ENCODE data around the gene BRSK2. TPM values are rescaled to one million over a fixed set of nuclear protein-coding genes. Genes with fewer than 3 reads are reported as not detected.
A peak's percentile ranks its signal among the peaks of the same experiment; 100 is the strongest.

Gene BRSK2
- total and polyA plus RNA-seq, 12 donors: 0.13 to 2.3 (median 0.44) TPM; not detected in 1

DNA sequence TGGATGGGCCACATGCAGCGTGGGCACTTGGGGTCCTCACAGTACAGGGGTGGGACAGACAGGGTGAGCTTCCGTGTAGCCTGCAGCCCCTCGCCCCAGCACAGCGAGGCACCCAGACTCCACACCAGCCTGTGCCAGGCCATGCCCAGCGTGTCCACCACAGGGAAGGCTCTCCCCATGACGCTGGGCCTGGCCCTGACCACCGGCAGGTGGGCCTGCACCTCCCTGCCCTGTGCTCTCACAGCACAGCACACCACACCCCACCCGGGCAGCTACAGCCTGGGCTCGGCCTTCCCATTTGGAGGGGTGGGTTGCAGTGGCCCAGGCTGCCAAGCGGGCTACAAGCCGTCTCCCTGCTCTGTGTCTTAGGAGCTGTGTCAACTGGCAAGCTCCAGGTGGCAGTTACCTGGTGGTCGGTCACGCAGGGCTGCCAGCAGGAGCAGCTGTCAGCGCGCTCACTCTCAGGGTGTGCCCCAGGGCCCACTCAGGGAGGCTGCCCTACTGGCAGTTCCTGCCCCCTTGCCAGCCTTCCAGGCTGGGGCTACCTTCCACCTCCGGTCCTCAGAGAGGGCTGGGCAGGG lies 92.2 kb downstream of the BRSK2 start:
- intact Hi-C loops (cut with DNase I): no loop called here
- TF ChIP-seq, protein P1, sequence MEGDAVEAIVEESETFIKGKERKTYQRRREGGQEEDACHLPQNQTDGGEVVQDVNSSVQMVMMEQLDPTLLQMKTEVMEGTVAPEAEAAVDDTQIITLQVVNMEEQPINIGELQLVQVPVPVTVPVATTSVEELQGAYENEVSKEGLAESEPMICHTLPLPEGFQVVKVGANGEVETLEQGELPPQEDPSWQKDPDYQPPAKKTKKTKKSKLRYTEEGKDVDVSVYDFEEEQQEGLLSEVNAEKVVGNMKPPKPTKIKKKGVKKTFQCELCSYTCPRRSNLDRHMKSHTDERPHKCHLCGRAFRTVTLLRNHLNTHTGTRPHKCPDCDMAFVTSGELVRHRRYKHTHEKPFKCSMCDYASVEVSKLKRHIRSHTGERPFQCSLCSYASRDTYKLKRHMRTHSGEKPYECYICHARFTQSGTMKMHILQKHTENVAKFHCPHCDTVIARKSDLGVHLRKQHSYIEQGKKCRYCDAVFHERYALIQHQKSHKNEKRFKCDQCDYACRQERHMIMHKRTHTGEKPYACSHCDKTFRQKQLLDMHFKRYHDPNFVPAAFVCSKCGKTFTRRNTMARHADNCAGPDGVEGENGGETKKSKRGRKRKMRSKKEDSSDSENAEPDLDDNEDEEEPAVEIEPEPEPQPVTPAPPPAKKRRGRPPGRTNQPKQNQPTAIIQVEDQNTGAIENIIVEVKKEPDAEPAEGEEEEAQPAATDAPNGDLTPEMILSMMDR (IDR thresholded peaks at IDR 0.05): no peak
- peak overlapping the region in 4 of 10 donors; percentile 21 to 50 (median 46) for H3K27ac ChIP-seq
- no peaks in the 10 kb centered on the region for H3K9me3 ChIP-seq
- 93 to 96% methylated on average over 16 of the region's 16 CpGs for WGBS, 2 donors
- peaks cover 38 to 79% (median 54%) of the 10 kb centered on the region in 9 donors for H3K4me1 ChIP-seq
- peaks cover 0 to 48% (median 32%) of the 10 kb centered on the region in 9 donors for H3K36me3 ChIP-seq
- peak in 1 of 2 donors; percentile 11 for DNase-seq
- ATAC-seq: no peak
- H3K27me3 ChIP-seq: no peaks in the 10 kb centered on the region
- H3K4me3 ChIP-seq: no peak overlapping the region

DNA sequence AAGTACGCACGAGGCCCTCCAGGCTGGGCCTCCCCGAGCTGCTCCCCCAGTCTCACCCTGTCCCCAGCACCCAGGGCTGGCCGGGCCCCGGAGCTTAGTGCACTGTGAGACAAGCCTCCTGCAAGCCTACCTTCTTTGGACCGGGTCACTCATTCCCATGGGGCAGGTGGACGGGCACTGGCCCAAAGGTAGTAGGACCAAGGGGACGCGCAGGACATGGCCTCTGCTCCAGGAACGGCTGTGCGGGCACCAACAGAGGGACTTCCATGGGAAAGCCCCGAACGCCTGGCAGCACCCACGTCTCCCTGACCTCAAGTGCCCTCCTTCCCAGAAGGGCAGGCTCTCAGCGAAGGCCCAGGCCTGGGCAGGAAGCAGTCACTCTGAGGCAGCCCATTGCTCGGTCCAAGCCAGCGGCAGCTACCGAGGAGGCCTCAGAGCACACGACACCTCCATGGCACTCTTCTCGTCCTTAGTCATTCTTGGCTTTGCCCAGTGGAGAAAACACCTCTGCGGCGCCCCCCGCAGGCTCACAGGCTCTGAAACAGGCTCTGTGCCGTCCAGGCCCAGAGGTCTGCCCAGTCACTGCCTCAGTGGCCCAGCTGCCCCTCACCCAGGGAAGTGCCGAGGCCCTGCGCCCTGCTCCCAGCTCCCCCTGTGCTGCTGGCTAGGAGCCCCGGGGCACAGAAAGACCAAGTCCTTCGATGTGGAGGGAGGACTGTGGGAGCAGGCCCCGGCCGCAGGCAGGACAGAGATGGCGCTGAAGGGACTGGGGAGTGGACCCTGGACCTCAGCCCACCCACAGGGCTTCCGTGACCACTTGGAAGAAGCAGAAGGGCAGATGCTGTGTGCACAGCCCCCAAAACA lies 93.1 kb downstream of the BRSK2 start:
- H3K36me3 ChIP-seq: peaks cover 0 to 39% (median 24%) of the 10 kb centered on the region in 9 donors
- ATAC-seq (peak in 7 of 8 donors; percentile 2 to 39 (median 20)), DNase-seq (peak in 1 of 2 donors; percentile 36)
- no peaks in the 10 kb centered on the region for H3K27me3 ChIP-seq
- TF ChIP-seq, protein P1 (IDR thresholded peaks at IDR 0.05): peak in 1 of 9 donors; percentile 9
- no peak overlapping the region for H3K4me3 ChIP-seq
- intact Hi-C loops (cut with DNase I): no loop called here
- whole genome bisulfite sequencing, 2 donors: 65 to 69% methylated on average over 32 of the region's 32 CpGs
- no peaks in the 10 kb centered on the region for H3K9me3 ChIP-seq
- H3K4me1 ChIP-seq: peaks cover 47 to 86% (median 63%) of the 10 kb centered on the region in 9 donors
- H3K27ac ChIP-seq: peak overlapping the region in 8 of 10 donors; percentile 29 to 52 (median 44)

DNA sequence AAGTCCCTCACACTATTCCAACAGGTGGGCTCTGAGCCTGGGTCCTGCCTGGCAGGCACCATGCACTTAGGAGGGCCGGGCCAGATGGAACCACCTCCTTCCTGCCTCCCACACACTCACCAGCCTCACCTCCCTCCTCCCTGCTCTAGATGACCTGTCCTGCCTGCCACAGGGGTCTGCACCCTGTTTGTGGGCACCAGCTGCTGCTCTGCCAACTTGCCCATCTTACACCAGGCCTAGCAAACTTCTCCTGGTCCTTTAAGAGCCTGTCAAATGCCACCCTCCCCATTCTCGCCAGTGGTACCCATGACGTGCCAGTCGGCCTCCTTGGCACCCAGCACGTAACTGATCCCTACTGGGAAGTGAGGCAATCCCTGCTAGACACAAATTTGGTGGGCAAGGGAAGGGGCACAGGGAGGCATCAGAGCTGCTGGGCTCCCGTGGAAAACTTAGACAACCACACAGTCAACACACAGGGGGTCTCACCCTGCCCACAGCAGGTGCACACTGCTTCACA lies 93.8 kb downstream of the BRSK2 start:
- DNase-seq (peak in 1 of 2 donors; percentile 11), ATAC-seq (peak in 1 of 8 donors; percentile 9)
- peaks cover 0 to 32% (median 18%) of the 10 kb centered on the region in 9 donors for H3K36me3 ChIP-seq
- WGBS, 2 donors: 43 to 55% methylated on average over 6 of the region's 6 CpGs
- intact Hi-C loops (cut with DNase I): no loop called here
- peak overlapping the region in 7 of 10 donors; percentile 29 to 50 (median 43) for H3K27ac ChIP-seq
- TF ChIP-seq, protein P1 (IDR thresholded peaks at IDR 0.05): no peak
- no peak overlapping the region for H3K4me3 ChIP-seq
- no peaks in the 10 kb centered on the region for H3K27me3 ChIP-seq
- no peaks in the 10 kb centered on the region for H3K9me3 ChIP-seq
- peaks cover 53 to 92% (median 69%) of the 10 kb centered on the region in 9 donors for H3K4me1 ChIP-seq

DNA sequence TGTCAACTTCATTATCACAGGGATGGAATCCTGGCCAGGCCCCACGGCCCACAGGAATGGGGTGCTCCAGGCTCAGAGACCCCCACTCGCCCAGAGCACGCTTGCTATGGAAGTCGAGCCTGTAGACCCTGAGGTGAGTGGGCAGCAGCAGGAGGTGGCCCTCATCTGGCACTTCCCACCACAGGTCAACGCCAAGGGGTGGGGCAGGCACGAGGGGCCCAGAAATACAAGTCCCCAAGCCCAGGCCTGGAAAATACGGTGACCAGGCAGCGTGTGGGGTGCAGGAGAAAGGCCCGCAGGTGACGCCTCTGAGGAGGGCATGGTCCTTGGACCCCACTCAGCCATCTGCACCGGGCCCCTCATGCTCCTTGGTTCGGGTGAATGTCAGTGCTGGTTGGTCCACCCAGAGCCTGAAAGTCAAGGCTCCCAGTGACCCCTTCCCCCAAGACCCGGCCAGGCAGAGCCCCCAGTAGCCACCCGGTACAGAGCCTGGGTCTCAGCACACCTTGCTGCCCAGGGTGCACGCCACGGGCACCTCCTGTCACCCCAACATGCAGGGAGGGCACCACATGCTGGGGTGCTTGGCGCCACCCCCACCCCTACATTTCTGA lies 94.4 kb downstream of the BRSK2 start:
- TF ChIP-seq, protein P1 (IDR thresholded peaks at IDR 0.05): no peak
- peak overlapping the region in 1 of 10 donors; percentile 36 for H3K4me3 ChIP-seq
- intact Hi-C loops (cut with DNase I): no loop called here
- DNase-seq (no peak), ATAC-seq (no peak)
- peaks cover 53 to 97% (median 75%) of the 10 kb centered on the region in 9 donors for H3K4me1 ChIP-seq
- 89% methylated on average over 17 of the region's 17 CpGs for WGBS, 2 donors
- H3K9me3 ChIP-seq: no peaks in the 10 kb centered on the region
- no peaks in the 10 kb centered on the region for H3K27me3 ChIP-seq
- no peak overlapping the region for H3K27ac ChIP-seq
- peaks cover 0 to 26% (median 12%) of the 10 kb centered on the region in 9 donors for H3K36me3 ChIP-seq

Data from heart right ventricle (tissue), 16 donors.